HCT116 (cell line): ENCODE measurements around the gene DDX41.
"Not testable (repeated sequence)": the region's sequence is repeated elsewhere in the genome, so short reads cannot be mapped to it uniquely, and the experiment has no call there.

Experiments
- CEBPB ChIP-seq: IDR thresholded peaks from 2 replicates; pipeline ENCODE4 v1.6.1; 2012; ENCODE audit warnings: low read depth
- EZH2 ChIP-seq: fragments of 200-600 bp; sonication (generic); IDR thresholded peaks from 2 replicates; pipeline ENCODE4 v1.6.1; 2017; ENCODE audit warnings: antibody characterized with exemption, mixed run types
- JUND ChIP-seq: IDR thresholded peaks from 2 replicates; pipeline ENCODE4 v1.6.1; 2012
- POLR2A ChIP-seq: IDR thresholded peaks from 2 replicates; pipeline ENCODE4 v1.7.0; 2011; ENCODE audit warnings: borderline replicate concordance; ENCODE audit not compliant: insufficient read depth, insufficient read length; ENCODE audit errors: extremely low read depth
- POLR2AphosphoS5 ChIP-seq: IDR thresholded peaks from 2 replicates; pipeline ENCODE4 v1.6.1; 2011; ENCODE audit warnings: mild to moderate bottlenecking, low read depth, low read length, moderate library complexity
- SRF ChIP-seq: IDR thresholded peaks from 2 replicates; pipeline ENCODE4 v1.6.1; 2012; ENCODE audit warnings: low read depth
- TF ChIP-seq, protein P1 (sequence below), 3 experiments: fragments of 200-600 bp in 1 of 3; sonication (generic) in 1 of 3; IDR thresholded peaks in 2 of 3; conservative IDR thresholded peaks in 1 of 3; 2 replicates each; pipeline ENCODE4 v1.5.1; 2012 to 2017; ENCODE audit warnings: low read depth in 2 of 3, low read length in 2 of 3, antibody characterized with exemption in 1 of 3, borderline replicate concordance in 1 of 3, control low read depth in 1 of 3, mild to moderate bottlenecking in 1 of 3, mixed read lengths in 1 of 3, mixed run types in 1 of 3, moderate library complexity in 1 of 3; ENCODE audit not compliant: insufficient read depth in 1 of 3
- TF ChIP-seq, protein P2 (sequence below): IDR thresholded peaks from 2 replicates; pipeline ENCODE4 v1.6.1; 2012; ENCODE audit warnings: low read depth
- TF ChIP-seq, protein P3 (sequence below): IDR thresholded peaks from 2 replicates; pipeline ENCODE4 v1.6.1; 2012

DNA sequence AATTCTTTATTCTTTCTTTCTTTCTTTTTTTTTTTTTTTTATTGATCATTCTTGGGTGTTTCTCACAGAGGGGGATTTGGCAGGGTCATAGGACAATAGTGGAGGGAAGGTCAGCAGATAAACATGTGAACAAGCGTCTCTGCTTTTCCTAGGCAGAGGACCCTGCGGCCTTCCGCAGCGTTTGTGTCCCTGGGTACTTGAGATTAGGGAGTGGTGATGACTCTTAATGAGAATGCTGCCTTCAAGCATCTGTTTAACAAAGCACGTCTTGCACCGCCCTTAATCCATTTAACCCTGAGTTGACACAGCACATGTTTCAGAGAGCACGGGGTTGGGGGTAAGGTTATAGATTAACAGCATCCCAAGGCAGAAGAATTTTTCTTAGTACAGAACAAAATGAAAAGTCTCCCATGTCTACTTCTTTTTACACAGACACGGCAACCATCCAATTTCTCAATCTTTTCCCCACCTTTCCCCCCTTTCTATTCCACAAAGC is 42.7 kb upstream of the DDX41 start:
- not testable (repeated sequence) for TF ChIP-seq POLR2A, POLR2AphosphoS5, SRF, CEBPB, JUND, EZH2
- TF ChIP-seq, protein P1, sequence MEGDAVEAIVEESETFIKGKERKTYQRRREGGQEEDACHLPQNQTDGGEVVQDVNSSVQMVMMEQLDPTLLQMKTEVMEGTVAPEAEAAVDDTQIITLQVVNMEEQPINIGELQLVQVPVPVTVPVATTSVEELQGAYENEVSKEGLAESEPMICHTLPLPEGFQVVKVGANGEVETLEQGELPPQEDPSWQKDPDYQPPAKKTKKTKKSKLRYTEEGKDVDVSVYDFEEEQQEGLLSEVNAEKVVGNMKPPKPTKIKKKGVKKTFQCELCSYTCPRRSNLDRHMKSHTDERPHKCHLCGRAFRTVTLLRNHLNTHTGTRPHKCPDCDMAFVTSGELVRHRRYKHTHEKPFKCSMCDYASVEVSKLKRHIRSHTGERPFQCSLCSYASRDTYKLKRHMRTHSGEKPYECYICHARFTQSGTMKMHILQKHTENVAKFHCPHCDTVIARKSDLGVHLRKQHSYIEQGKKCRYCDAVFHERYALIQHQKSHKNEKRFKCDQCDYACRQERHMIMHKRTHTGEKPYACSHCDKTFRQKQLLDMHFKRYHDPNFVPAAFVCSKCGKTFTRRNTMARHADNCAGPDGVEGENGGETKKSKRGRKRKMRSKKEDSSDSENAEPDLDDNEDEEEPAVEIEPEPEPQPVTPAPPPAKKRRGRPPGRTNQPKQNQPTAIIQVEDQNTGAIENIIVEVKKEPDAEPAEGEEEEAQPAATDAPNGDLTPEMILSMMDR (IDR thresholded peaks at IDR 0.05 in 2 of 3, conservative IDR thresholded peaks at IDR 0.05 in 1 of 3; ENCODE audit: borderline replicate concordance in 1 of 3, insufficient read depth in 1 of 3, low read depth in 2 of 3, low read length in 2 of 3) = not testable (repeated sequence)
- TF ChIP-seq, protein P2, sequence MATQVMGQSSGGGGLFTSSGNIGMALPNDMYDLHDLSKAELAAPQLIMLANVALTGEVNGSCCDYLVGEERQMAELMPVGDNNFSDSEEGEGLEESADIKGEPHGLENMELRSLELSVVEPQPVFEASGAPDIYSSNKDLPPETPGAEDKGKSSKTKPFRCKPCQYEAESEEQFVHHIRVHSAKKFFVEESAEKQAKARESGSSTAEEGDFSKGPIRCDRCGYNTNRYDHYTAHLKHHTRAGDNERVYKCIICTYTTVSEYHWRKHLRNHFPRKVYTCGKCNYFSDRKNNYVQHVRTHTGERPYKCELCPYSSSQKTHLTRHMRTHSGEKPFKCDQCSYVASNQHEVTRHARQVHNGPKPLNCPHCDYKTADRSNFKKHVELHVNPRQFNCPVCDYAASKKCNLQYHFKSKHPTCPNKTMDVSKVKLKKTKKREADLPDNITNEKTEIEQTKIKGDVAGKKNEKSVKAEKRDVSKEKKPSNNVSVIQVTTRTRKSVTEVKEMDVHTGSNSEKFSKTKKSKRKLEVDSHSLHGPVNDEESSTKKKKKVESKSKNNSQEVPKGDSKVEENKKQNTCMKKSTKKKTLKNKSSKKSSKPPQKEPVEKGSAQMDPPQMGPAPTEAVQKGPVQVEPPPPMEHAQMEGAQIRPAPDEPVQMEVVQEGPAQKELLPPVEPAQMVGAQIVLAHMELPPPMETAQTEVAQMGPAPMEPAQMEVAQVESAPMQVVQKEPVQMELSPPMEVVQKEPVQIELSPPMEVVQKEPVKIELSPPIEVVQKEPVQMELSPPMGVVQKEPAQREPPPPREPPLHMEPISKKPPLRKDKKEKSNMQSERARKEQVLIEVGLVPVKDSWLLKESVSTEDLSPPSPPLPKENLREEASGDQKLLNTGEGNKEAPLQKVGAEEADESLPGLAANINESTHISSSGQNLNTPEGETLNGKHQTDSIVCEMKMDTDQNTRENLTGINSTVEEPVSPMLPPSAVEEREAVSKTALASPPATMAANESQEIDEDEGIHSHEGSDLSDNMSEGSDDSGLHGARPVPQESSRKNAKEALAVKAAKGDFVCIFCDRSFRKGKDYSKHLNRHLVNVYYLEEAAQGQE = not testable (repeated sequence)
- TF ChIP-seq, protein P3, sequence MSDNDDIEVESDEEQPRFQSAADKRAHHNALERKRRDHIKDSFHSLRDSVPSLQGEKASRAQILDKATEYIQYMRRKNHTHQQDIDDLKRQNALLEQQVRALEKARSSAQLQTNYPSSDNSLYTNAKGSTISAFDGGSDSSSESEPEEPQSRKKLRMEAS = not testable (repeated sequence)
